KBM-7 (cell line): ENCODE measurements around the gene ITCH.
"Not testable (repeated sequence)": the region's sequence is repeated elsewhere in the genome, so short reads cannot be mapped to it uniquely, and the experiment has no call there.

Experiments
- DNase-seq: peaks from one replicate; pipeline ENCODE4 v3.0.0-alpha.2; 2015
- in situ Hi-C: fragments of 300-500 bp; cut with MboI; formaldehyde crosslinking; loops from 2 replicates; pipeline ENCODE4 v1.14.3; 2020; ENCODE audit warnings: low sequenced_read_pairs, low pct_unique_long_range_greater_than_20kb, mixed read lengths

Gene ITCH

GRCh38 chr20:34403908-34404307 is 40.8 kb downstream of the ITCH start:
- DNase-seq: no peak
- in situ Hi-C loops: no loop called here

GRCh38 chr20:34404803-34405202 is 41.7 kb downstream of the ITCH start:
- in situ Hi-C loops: no loop called here

GRCh38 chr20:34405247-34405651 is 42.2 kb downstream of the ITCH start:
- in situ Hi-C loops: not testable (repeated sequence)
- DNase-seq: peak; percentile 49

More at GRCh38 chr20:34404803-34405202, 41.7 kb downstream of the ITCH start:
- DNase-seq: no peak

GRCh38 chr20:34405942-34406341 is 42.9 kb downstream of the ITCH start:
- DNase-seq, in situ Hi-C loops: not testable (repeated sequence)

GRCh38 chr20:34407962-34408474 is 44.9 kb downstream of the ITCH start:
- DNase-seq: no peak
- in situ Hi-C loops: no loop called here

- in situ Hi-C loops: no loop called here
- no peak for DNase-seq
Measured at GRCh38 chr20:34410336-34410735, 47.3 kb downstream of the ITCH start.

- in situ Hi-C loops: no loop called here
- no peak for DNase-seq
Measured at GRCh38 chr20:34412453-34412852, 49.4 kb downstream of the ITCH start.

GRCh38 chr20:34414525-34414924 is 51.5 kb downstream of the ITCH start:
- DNase-seq, in situ Hi-C loops: not testable (repeated sequence)

GRCh38 chr20:34415079-34415478 is 52.0 kb downstream of the ITCH start:
- in situ Hi-C loops: no loop called here
- DNase-seq: peak; percentile 40

- DNase-seq: no peak
Measured at GRCh38 chr20:34420146-34420545, 57.1 kb downstream of the ITCH start.

GRCh38 chr20:34420975-34421374 is 57.9 kb downstream of the ITCH start:
- in situ Hi-C loops: no loop called here
- no peak for DNase-seq

More at GRCh38 chr20:34420146-34420545, 57.1 kb downstream of the ITCH start:
- in situ Hi-C loops: no loop called here

GRCh38 chr20:34421766-34422466 is 58.8 kb downstream of the ITCH start:
- in situ Hi-C loops: no loop called here
- no peak for DNase-seq

GRCh38 chr20:34425032-34425690 is 62.1 kb downstream of the ITCH start:
- DNase-seq, in situ Hi-C loops: not testable (repeated sequence)

GRCh38 chr20:34426026-34426425 is 63.0 kb downstream of the ITCH start:
- DNase-seq: no peak
- in situ Hi-C loops: no loop called here

- DNase-seq: no peak
- in situ Hi-C loops: no loop called here
Measured at GRCh38 chr20:34427331-34427730, 64.3 kb downstream of the ITCH start.

GRCh38 chr20:34427784-34428183 is 64.7 kb downstream of the ITCH start:
- in situ Hi-C loops: no loop called here
- no peak for DNase-seq

- no peak for DNase-seq
- in situ Hi-C loops: no loop called here
Measured at GRCh38 chr20:34431168-34431567, 68.1 kb downstream of the ITCH start.

GRCh38 chr20:34432663-34433062 is 69.6 kb downstream of the ITCH start:
- DNase-seq, in situ Hi-C loops: not testable (repeated sequence)

GRCh38 chr20:34433391-34433790 is 70.3 kb downstream of the ITCH start:
- DNase-seq: no peak
- in situ Hi-C loops: no loop called here

GRCh38 chr20:34435589-34435988 is 72.5 kb downstream of the ITCH start:
- DNase-seq: no peak
- in situ Hi-C loops: no loop called here
